Gastroesophageal sphincter (tissue), 3 donors: Measurements from ENCODE around the gene PARD3B.

Source experiments
- EP300 ChIP-seq: sonication (generic); formaldehyde crosslinking; IDR thresholded peaks from one replicate; pipeline ENCODE4 v1.6.1; 2017; ENCODE audit warnings: antibody characterized with exemption, mild to moderate bottlenecking
- POLR2A ChIP-seq, 2 donors: fragments of 450-650 bp; IDR thresholded peaks; one replicate each; pipeline ENCODE4 v1.6.1; 2017; ENCODE audit warnings: antibody characterized with exemption in 2 of 2, mild to moderate bottlenecking in 2 of 2, moderate library complexity in 1 of 2
- TF ChIP-seq, protein P1 (sequence below), 4 experiments: fragments of 200-600 bp in 2 of 4; fragments of 450-650 bp in 2 of 4; sonication (generic) in 1 of 4; IDR thresholded peaks; one replicate each; pipeline ENCODE4 v1.5.1; 2017 to 2019; ENCODE audit warnings: antibody characterized with exemption in 4 of 4, mild to moderate bottlenecking in 2 of 4, moderate library complexity in 2 of 4

DNA sequence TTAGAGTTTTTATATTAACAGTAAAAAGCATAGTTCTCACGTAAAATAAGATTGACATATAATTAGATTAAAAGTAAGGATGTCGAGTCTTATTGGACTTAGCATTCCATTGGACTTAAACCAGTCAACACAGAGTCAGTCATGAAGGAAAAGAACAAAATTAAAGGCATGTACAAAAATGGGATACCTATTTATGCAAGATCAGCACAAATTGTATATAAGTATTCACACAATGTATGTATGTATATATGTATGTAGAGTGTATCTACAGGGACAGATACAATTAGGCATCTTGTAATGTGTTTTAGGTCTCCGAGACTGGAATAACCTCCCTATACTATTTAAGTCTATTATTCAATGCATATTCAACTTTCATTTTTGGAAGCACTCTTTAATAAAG, 419.1 kb downstream of the PARD3B start:
- TF ChIP-seq, protein P1, sequence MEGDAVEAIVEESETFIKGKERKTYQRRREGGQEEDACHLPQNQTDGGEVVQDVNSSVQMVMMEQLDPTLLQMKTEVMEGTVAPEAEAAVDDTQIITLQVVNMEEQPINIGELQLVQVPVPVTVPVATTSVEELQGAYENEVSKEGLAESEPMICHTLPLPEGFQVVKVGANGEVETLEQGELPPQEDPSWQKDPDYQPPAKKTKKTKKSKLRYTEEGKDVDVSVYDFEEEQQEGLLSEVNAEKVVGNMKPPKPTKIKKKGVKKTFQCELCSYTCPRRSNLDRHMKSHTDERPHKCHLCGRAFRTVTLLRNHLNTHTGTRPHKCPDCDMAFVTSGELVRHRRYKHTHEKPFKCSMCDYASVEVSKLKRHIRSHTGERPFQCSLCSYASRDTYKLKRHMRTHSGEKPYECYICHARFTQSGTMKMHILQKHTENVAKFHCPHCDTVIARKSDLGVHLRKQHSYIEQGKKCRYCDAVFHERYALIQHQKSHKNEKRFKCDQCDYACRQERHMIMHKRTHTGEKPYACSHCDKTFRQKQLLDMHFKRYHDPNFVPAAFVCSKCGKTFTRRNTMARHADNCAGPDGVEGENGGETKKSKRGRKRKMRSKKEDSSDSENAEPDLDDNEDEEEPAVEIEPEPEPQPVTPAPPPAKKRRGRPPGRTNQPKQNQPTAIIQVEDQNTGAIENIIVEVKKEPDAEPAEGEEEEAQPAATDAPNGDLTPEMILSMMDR (IDR thresholded peaks at IDR 0.05), result no peak
- TF ChIP-seq POLR2A (IDR thresholded peaks at IDR 0.05) (no peak), EP300 (no peak)
